ENCODE results near the gene XXYLT1. TPM values are rescaled to one million over a fixed set of nuclear protein-coding genes. Genes with fewer than 3 reads are reported as not detected.
A peak's percentile ranks its signal among the peaks of the same experiment; 100 is the strongest.

XXYLT1 gene
- total RNA-seq, 1 donor from 2014 or later = 7.6 TPM

- ChIA-PET POLR2A (interaction anchor here (1.0 to 3.7 kb wide), 3 partner anchors 258 to 597 kb away, joined by 3 to 29 read pairs (median 3); partner anchors contain the start of gene LSG1), CTCF (interaction anchor here (2.9 to 3.4 kb wide), 4 partner anchors 253 to 597 kb away, joined by 19 to 70 read pairs (median 32); partner anchors contain the start of gene LSG1)
- TF ChIP-seq CTCF (IDR thresholded peaks at IDR 0.05) = no peak
- peaks cover 20% of the 10 kb centered on the region for H3K4me1 Mint-ChIP-seq
- H3K27me3 Mint-ChIP-seq = no peaks in the 10 kb centered on the region
- no peaks in the 10 kb centered on the region for H3K36me3 Mint-ChIP-seq (ENCODE audit: low read depth)
- no peak for ATAC-seq (ENCODE audit: low read depth)
- peak overlapping the region; percentile 5 for H3K4me3 Mint-ChIP-seq
- no peaks in the 10 kb centered on the region for H3K9me3 Mint-ChIP-seq
- no peak overlapping the region for H3K27ac Mint-ChIP-seq
- no peak for DNase-seq
- intact Hi-C loops (cut with micrococcal nuclease) = no loop called here
These were observed 2.2 kb downstream of the XXYLT1 start for GRCh38 chr3:195268576-195269309.

GRCh38 chr3:195267096-195267495 lies 3.9 kb downstream of the XXYLT1 start:
- H3K27ac Mint-ChIP-seq = no peak overlapping the region
- H3K27me3 Mint-ChIP-seq = no peaks in the 10 kb centered on the region
- no peaks in the 10 kb centered on the region for H3K36me3 Mint-ChIP-seq (ENCODE audit: low read depth)
- H3K4me1 Mint-ChIP-seq = peaks cover 20% of the 10 kb centered on the region
- ChIA-PET POLR2A (no interaction called here), CTCF (no interaction called here)
- intact Hi-C loops (cut with micrococcal nuclease) = no loop called here
- DNase-seq (no peak), ATAC-seq (ENCODE audit: low read depth) (no peak)
- TF ChIP-seq CTCF (IDR thresholded peaks at IDR 0.05) = no peak
- H3K4me3 Mint-ChIP-seq = no peak overlapping the region
- H3K9me3 Mint-ChIP-seq = no peaks in the 10 kb centered on the region

GRCh38 chr3:195266428-195266827 lies 4.5 kb downstream of the XXYLT1 start:
- intact Hi-C loops (cut with micrococcal nuclease) = no loop called here
- ChIA-PET POLR2A (no interaction called here), CTCF (interaction anchor here (0.9 kb wide), 1 partner anchor 584 kb away, joined by 3 read pairs; no protein-coding TSS in a partner anchor)

GRCh38 chr3:195265363-195265976 lies 5.5 kb downstream of the XXYLT1 start:
- CTCF ChIA-PET = interaction anchor here (6.0 kb wide), 1 partner anchor 583 kb away, joined by 48 read pairs; no protein-coding TSS in a partner anchor
- no peaks in the 10 kb centered on the region for H3K27me3 Mint-ChIP-seq
- H3K4me1 Mint-ChIP-seq = peaks cover 20% of the 10 kb centered on the region
- no peak overlapping the region for H3K27ac Mint-ChIP-seq
- H3K9me3 Mint-ChIP-seq = no peaks in the 10 kb centered on the region
- POLR2A ChIA-PET = no interaction called here
- DNase-seq (no peak), ATAC-seq (ENCODE audit: low read depth) (no peak)
- no peaks in the 10 kb centered on the region for H3K36me3 Mint-ChIP-seq (ENCODE audit: low read depth)
- TF ChIP-seq CTCF (IDR thresholded peaks at IDR 0.05) = no peak
- intact Hi-C loops (cut with micrococcal nuclease) = no loop called here
- H3K4me3 Mint-ChIP-seq = no peak overlapping the region

More at GRCh38 chr3:195266428-195266827, 4.5 kb downstream of the XXYLT1 start:
- TF ChIP-seq CTCF (IDR thresholded peaks at IDR 0.05) = no peak
- no peaks in the 10 kb centered on the region for H3K9me3 Mint-ChIP-seq
- H3K4me1 Mint-ChIP-seq = peaks cover 15% of the 10 kb centered on the region
- H3K36me3 Mint-ChIP-seq (ENCODE audit: low read depth) = no peaks in the 10 kb centered on the region
- ATAC-seq (ENCODE audit: low read depth) (no peak), DNase-seq (no peak)
- H3K27ac Mint-ChIP-seq = no peak overlapping the region
- no peak overlapping the region for H3K4me3 Mint-ChIP-seq
- H3K27me3 Mint-ChIP-seq = no peaks in the 10 kb centered on the region

GRCh38 chr3:195263925-195264600 lies 6.9 kb downstream of the XXYLT1 start:
- no peak for ATAC-seq (ENCODE audit: low read depth)
- CTCF ChIA-PET = interaction anchor here (2.2 to 6.0 kb wide), 2 partner anchors 581 to 593 kb away, joined by 9 to 48 read pairs; partner anchors contain the start of gene LSG1
- no peak for TF ChIP-seq CTCF (IDR thresholded peaks at IDR 0.05)
- Mint-ChIP-seq H3K4me3 (no peak overlapping the region), H3K27me3 (no peaks in the 10 kb centered on the region), H3K4me1 (peaks cover 11% of the 10 kb centered on the region), H3K9me3 (no peaks in the 10 kb centered on the region), H3K36me3 (ENCODE audit: low read depth) (no peaks in the 10 kb centered on the region), H3K27ac (no peak overlapping the region)
- DNase-seq = no peak
- POLR2A ChIA-PET = no interaction called here
- intact Hi-C loops (cut with micrococcal nuclease) = no loop called here

Data from activated B cell treated with CpG ODN at 0.5 μM for 24 hours (primary cell).